GM18907 (cell line): ENCODE data around the gene HK3.

ENCODE experiments used
- ATAC-seq: cut with Tn5 transposase; IDR thresholded peaks from one replicate; pipeline ENCODE4 v1.9.1; 2021; ENCODE audit warnings: mild to moderate bottlenecking, moderate library complexity; ENCODE audit not compliant: unreplicated experiment

Gene HK3

GRCh38 chr5:176899296-176899891 lies at the start of gene HK3:
HK3 (minus strand) TSS chr5:176899346; CDS start chr5:176896159, 3,187 bp downstream.
- no peak for ATAC-seq

GRCh38 chr5:176948458-176948857 lies 49.3 kb upstream of the HK3 start:
- ATAC-seq: no peak

- no peak for ATAC-seq
Measured at GRCh38 chr5:176947847-176948246, 48.7 kb upstream of the HK3 start.

GRCh38 chr5:176944268-176944667 lies 45.1 kb upstream of the HK3 start:
- no peak for ATAC-seq

- ATAC-seq: no peak
Measured at GRCh38 chr5:176943816-176944215, 44.7 kb upstream of the HK3 start.

GRCh38 chr5:176941951-176942350 lies 42.8 kb upstream of the HK3 start:
- ATAC-seq: no peak

- ATAC-seq: no peak
Measured at GRCh38 chr5:176938472-176938871, 39.3 kb upstream of the HK3 start.

- ATAC-seq: no peak
Measured at GRCh38 chr5:176935017-176935416, 35.9 kb upstream of the HK3 start.

- no peak for ATAC-seq
Measured at GRCh38 chr5:176934309-176934930, 35.3 kb upstream of the HK3 start.

- no peak for ATAC-seq
Measured at GRCh38 chr5:176929654-176930053, 30.5 kb upstream of the HK3 start.

GRCh38 chr5:176927562-176927961 lies 28.4 kb upstream of the HK3 start:
- ATAC-seq: no peak

GRCh38 chr5:176922817-176923216 lies 23.7 kb upstream of the HK3 start:
- ATAC-seq: no peak

- no peak for ATAC-seq
Measured at GRCh38 chr5:176921714-176922113, 22.6 kb upstream of the HK3 start.

GRCh38 chr5:176918613-176919012 lies 19.5 kb upstream of the HK3 start:
- ATAC-seq: no peak

- ATAC-seq: no peak
Measured at GRCh38 chr5:176916337-176916736, 17.2 kb upstream of the HK3 start.

GRCh38 chr5:176915906-176916305 lies 16.8 kb upstream of the HK3 start:
- ATAC-seq: no peak

- no peak for ATAC-seq
Measured at GRCh38 chr5:176912115-176912514, 13.0 kb upstream of the HK3 start.

- no peak for ATAC-seq
Measured at GRCh38 chr5:176908675-176909368, 9.7 kb upstream of the HK3 start.

GRCh38 chr5:176906796-176907195 lies 7.7 kb upstream of the HK3 start:
- ATAC-seq: no peak

GRCh38 chr5:176906126-176906525 lies 7.0 kb upstream of the HK3 start:
- no peak for ATAC-seq

- no peak for ATAC-seq
Measured at GRCh38 chr5:176904276-176904675, 5.1 kb upstream of the HK3 start.

GRCh38 chr5:176902911-176903664 lies 3.9 kb upstream of the HK3 start:
- no peak for ATAC-seq
